ENCODE data around the gene LRFN5. TPM values are rescaled to one million over a fixed set of nuclear protein-coding genes. Genes with fewer than 3 reads are reported as not detected.

Gene LRFN5
- total RNA-seq, 4 donors from 2014 or later = 0.32 to 1.1 (median 0.49) TPM

DNA sequence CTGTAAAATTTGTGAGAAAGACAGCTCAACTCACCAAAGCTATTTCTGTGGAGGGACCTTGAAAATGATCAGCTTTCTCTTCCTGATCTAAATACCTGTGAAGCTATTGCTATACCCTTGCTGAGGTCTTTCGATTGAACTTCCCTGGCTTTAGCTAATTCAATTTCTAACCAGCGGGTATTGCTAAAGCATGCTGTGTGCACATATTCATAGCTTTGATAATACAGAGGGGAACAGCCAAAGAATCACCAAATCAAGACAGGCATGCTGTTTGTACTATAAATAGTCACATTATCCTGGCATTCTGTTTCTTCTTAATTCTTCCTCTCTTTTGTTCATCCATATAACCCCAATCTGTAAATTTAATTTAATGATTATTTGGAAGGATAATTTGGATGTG lies 233.0 kb downstream of the LRFN5 start:
- no peak for DNase-seq (ENCODE audit: low spot score in 2 of 2)
- Histone ChIP-seq H3K4me1 (no peaks in the 10 kb centered on the region), H3K9me3 (no peaks in the 10 kb centered on the region), H3K27me3 (no peaks in the 10 kb centered on the region), H3K27ac (no peak overlapping the region), H3K4me3 (no peak overlapping the region), H3K36me3 (no peaks in the 10 kb centered on the region)
- TF ChIP-seq EP300 (IDR thresholded peaks at IDR 0.05) (no peak), POLR2A (IDR thresholded peaks at IDR 0.05) (no peak), POLR2AphosphoS5 (IDR thresholded peaks at IDR 0.05) (no peak)
- TF ChIP-seq, protein P1, sequence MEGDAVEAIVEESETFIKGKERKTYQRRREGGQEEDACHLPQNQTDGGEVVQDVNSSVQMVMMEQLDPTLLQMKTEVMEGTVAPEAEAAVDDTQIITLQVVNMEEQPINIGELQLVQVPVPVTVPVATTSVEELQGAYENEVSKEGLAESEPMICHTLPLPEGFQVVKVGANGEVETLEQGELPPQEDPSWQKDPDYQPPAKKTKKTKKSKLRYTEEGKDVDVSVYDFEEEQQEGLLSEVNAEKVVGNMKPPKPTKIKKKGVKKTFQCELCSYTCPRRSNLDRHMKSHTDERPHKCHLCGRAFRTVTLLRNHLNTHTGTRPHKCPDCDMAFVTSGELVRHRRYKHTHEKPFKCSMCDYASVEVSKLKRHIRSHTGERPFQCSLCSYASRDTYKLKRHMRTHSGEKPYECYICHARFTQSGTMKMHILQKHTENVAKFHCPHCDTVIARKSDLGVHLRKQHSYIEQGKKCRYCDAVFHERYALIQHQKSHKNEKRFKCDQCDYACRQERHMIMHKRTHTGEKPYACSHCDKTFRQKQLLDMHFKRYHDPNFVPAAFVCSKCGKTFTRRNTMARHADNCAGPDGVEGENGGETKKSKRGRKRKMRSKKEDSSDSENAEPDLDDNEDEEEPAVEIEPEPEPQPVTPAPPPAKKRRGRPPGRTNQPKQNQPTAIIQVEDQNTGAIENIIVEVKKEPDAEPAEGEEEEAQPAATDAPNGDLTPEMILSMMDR (IDR thresholded peaks at IDR 0.05) = no peak
- 75% methylated on average over 2 of the region's 2 CpGs for WGBS

DNA sequence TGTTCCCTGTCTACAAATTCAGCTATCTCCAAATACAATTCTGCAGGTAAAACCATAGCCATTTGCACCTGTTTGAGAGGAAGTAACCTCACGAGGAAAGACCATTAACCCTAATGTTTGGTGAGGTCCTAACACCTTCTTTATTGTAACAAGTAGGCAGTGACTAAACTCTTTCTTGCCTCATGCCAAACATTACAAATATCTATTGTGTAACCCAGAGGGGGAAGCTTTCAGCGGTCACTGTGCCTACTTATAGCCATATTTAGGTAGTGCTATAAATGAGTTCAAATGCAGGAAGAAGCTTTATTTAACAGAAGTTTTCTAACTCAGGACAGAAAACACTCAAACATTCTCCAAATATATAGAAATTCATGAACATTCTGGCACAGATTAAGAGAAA lies 252.7 kb downstream of the LRFN5 start:
- WGBS = 63% methylated on average over 2 of the region's 2 CpGs
- TF ChIP-seq EP300 (IDR thresholded peaks at IDR 0.05) = no peak
- TF ChIP-seq, protein P1 (IDR thresholded peaks at IDR 0.05) = no peak
- no peak for TF ChIP-seq POLR2AphosphoS5 (IDR thresholded peaks at IDR 0.05)
- TF ChIP-seq POLR2A (IDR thresholded peaks at IDR 0.05) = no peak

DNA sequence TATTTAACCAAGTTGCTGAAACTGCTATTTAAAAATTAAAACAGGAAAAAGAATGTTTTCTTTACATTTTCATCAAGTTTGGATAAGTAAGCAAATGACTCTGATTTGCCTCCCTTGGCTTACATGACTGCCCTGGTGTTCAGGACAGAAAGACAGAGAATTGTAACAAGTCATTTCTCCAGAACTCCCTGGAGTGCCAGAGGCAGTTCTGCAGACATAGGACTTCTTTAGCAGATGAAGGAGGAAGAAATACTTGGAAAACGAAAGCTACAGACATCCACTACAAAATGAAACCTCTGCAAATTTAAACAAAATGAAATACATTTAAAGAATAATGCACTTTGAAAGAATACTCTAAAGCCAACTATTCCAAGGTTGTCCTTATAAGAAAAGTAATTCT lies 253.9 kb downstream of the LRFN5 start:
- Histone ChIP-seq H3K36me3 (no peaks in the 10 kb centered on the region), H3K4me3 (no peak overlapping the region), H3K27ac (no peak overlapping the region), H3K9me3 (no peaks in the 10 kb centered on the region), H3K27me3 (no peaks in the 10 kb centered on the region), H3K4me1 (no peaks in the 10 kb centered on the region)
- TF ChIP-seq EP300 (IDR thresholded peaks at IDR 0.05) = no peak
- TF ChIP-seq POLR2A (IDR thresholded peaks at IDR 0.05) = no peak
- TF ChIP-seq, protein P1 (IDR thresholded peaks at IDR 0.05) = no peak
- TF ChIP-seq POLR2AphosphoS5 (IDR thresholded peaks at IDR 0.05) = no peak
- no peak for DNase-seq (ENCODE audit: low spot score in 2 of 2)
- WGBS = 32% methylated on average over 1 of the region's 1 CpG

More for the DNA sequence above, 252.7 kb downstream of the LRFN5 start:
- Histone ChIP-seq H3K4me1 (no peaks in the 10 kb centered on the region), H3K27ac (no peak overlapping the region), H3K9me3 (no peaks in the 10 kb centered on the region), H3K4me3 (no peak overlapping the region), H3K27me3 (no peaks in the 10 kb centered on the region), H3K36me3 (no peaks in the 10 kb centered on the region)
- no peak for DNase-seq (ENCODE audit: low spot score in 2 of 2)

DNA sequence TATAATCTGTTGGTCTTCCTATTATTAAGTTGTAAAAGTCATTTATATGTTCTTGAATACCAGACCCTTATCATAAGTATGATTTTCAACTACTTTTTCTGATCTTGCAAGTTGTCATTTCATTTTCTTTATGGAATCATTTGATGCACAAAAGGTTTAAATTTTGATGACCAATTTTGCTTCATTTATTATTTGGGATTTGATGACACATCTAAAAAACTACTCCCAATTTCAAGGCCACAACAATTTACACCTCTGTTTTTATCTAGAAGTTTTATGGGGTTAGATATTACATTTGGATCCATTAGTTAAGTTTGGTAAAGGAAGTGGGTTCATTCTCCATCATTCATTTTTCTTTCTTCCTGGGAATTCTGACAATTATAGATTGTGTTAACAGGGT lies 259.2 kb downstream of the LRFN5 start:
- DNase-seq (ENCODE audit: low spot score in 2 of 2) = no peak
- Histone ChIP-seq H3K27me3 (no peaks in the 10 kb centered on the region), H3K4me1 (no peaks in the 10 kb centered on the region), H3K36me3 (no peaks in the 10 kb centered on the region), H3K9me3 (no peaks in the 10 kb centered on the region), H3K27ac (no peak overlapping the region), H3K4me3 (no peak overlapping the region)
- TF ChIP-seq, protein P1 (IDR thresholded peaks at IDR 0.05) = no peak
- no peak for TF ChIP-seq POLR2A (IDR thresholded peaks at IDR 0.05)
- TF ChIP-seq POLR2AphosphoS5 (IDR thresholded peaks at IDR 0.05) = no peak
- no peak for TF ChIP-seq EP300 (IDR thresholded peaks at IDR 0.05)

DNA sequence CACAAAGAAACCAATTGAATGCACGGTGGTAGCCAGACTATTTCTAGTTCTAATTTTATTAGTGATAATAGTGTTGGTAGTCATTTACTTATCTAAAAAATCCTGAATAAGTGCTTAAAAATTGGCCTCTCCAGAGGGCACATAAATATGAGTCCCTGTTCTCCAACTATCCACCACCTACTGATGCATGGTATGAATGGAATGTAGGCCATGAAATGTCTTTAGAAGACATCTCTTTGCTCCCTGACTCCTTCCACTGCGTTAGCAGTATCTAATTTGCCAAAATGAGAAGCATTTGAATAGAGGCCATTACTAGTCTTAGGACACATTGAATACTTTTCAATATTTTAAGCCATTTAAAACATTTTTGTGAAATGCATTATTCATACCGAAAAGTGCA lies 261.7 kb downstream of the LRFN5 start:
- 77% methylated on average over 3 of the region's 3 CpGs for WGBS
- H3K9me3 ChIP-seq = no peaks in the 10 kb centered on the region
- no peak for DNase-seq (ENCODE audit: low spot score in 2 of 2)
- no peaks in the 10 kb centered on the region for H3K27me3 ChIP-seq
- no peak overlapping the region for H3K4me3 ChIP-seq
- TF ChIP-seq POLR2A (IDR thresholded peaks at IDR 0.05) (no peak), EP300 (IDR thresholded peaks at IDR 0.05) (no peak), POLR2AphosphoS5 (IDR thresholded peaks at IDR 0.05) (no peak)
- TF ChIP-seq, protein P1 (IDR thresholded peaks at IDR 0.05) = no peak
- H3K27ac ChIP-seq = no peak overlapping the region
- no peaks in the 10 kb centered on the region for H3K4me1 ChIP-seq
- no peaks in the 10 kb centered on the region for H3K36me3 ChIP-seq

All from suprapubic skin (tissue), 4 donors.